Endothelial cell of umbilical vein (primary cell): ENCODE results near the gene NUPR1. TPM values are rescaled to one million over a fixed set of nuclear protein-coding genes. Genes with fewer than 3 reads are reported as not detected.

Experiments
- BruUV-seq: library from RNA; stranded (reverse); fragments of 400-500 nt; replicated peaks from 2 replicates; lab custom pipeline; 2021; lab: Mats Ljungman, UMichigan
- CTCF ChIA-PET: fragments of 300-600, 350-600 bp; sonication (Branson Sonifier 250); formaldehyde crosslinking; loops from one replicate; lab custom pipeline; 2021; ENCODE audit warnings: antibody characterized with exemption, inconsistent platforms; lab: Charles Lee
- POLR2A ChIA-PET: fragments of 300-600, 350-600 bp; sonication (Branson Sonifier 250); formaldehyde crosslinking; loops from one replicate; lab custom pipeline; 2021; ENCODE audit warnings: antibody characterized with exemption, inconsistent platforms; lab: Charles Lee
- DNase-seq: peaks from one replicate; pipeline ENCODE4 v3.0.0-alpha.2; 2011; ENCODE audit warnings: low read depth, low spot score
- FAIRE-seq: peaks from 2 replicates; lab custom pipeline; 2011; peaks lifted over from hg19 to GRCh38; lab: Jason Lieb, UNC
- H2AFZ ChIP-seq: 2 replicates; pipeline ENCODE4 v1.6.0; 2012; ENCODE audit warnings: low read depth, low read length, control low read depth, inconsistent platforms
- H3K27ac ChIP-seq: 2 replicates; pipeline ENCODE4 v1.5.1; 2011; ENCODE audit warnings: low read depth, mild to moderate bottlenecking, control low read depth, low read length, moderate library complexity; ENCODE audit not compliant: insufficient read depth
- H3K27me3 ChIP-seq, 2 experiments: 2 replicates each; pipeline versions ENCODE4 v1.6.0 to v1.6.1; 2011; ENCODE audit warnings: low read length in 2 of 2, mixed read lengths in 1 of 2; ENCODE audit not compliant: control insufficient read depth in 2 of 2, insufficient read depth in 2 of 2
- H3K36me3 ChIP-seq, 2 experiments: 2 replicates in 1 of 2; 3 replicates in 1 of 2; pipeline ENCODE4 v1.5.1; 2011; ENCODE audit warnings: low read length in 2 of 2, mild to moderate bottlenecking in 1 of 2, moderate library complexity in 1 of 2; ENCODE audit not compliant: control insufficient read depth in 2 of 2, insufficient read depth in 2 of 2; ENCODE audit errors: extremely low read depth in 1 of 2
- H3K4me1 ChIP-seq: 3 replicates; pipeline ENCODE4 v1.5.1; 2011; ENCODE audit warnings: mild to moderate bottlenecking, low read length; ENCODE audit not compliant: control insufficient read depth, insufficient read depth; ENCODE audit errors: extremely low read depth
- H3K4me2 ChIP-seq: 2 replicates; pipeline ENCODE4 v1.6.1; 2011; ENCODE audit warnings: low read length, control low read depth, mixed read lengths; ENCODE audit not compliant: insufficient read depth
- H3K4me3 ChIP-seq, 3 experiments: fragments of 200-600 bp in 1 of 3; sonication (generic), shearing (Covaris generic) in 1 of 3; replicated peaks in 1 of 3; 2 replicates each; pipeline ENCODE4 v1.5.1; 2011 to 2016; ENCODE audit warnings: control low read depth in 3 of 3, low read length in 3 of 3, mild to moderate bottlenecking in 2 of 3, inconsistent platforms in 1 of 3, low read depth in 1 of 3, moderate library complexity in 1 of 3; ENCODE audit not compliant: insufficient read depth in 1 of 3
- H3K79me2 ChIP-seq: 2 replicates; pipeline ENCODE4 v1.6.0; 2012; ENCODE audit warnings: low read length, inconsistent platforms; ENCODE audit not compliant: control insufficient read depth, insufficient read depth
- H3K9ac ChIP-seq: replicated peaks from 2 replicates; pipeline ENCODE3; 2011; ENCODE audit warnings: low read length, control low read depth; ENCODE audit not compliant: insufficient read depth; ENCODE audit errors: extremely low read depth
- H3K9me1 ChIP-seq: replicated peaks from 3 replicates; pipeline ENCODE4 v1.6.0; 2011; ENCODE audit warnings: mild to moderate bottlenecking, low read length; ENCODE audit not compliant: control insufficient read depth, insufficient read depth; ENCODE audit errors: extremely low read depth
- H3K9me3 ChIP-seq: replicated peaks from 2 replicates; pipeline ENCODE4 v1.5.1; 2012; ENCODE audit warnings: low read length, inconsistent platforms; ENCODE audit not compliant: control insufficient read depth, insufficient read depth
- H4K20me1 ChIP-seq: replicated peaks from 2 replicates; pipeline ENCODE3; 2011; ENCODE audit warnings: mild to moderate bottlenecking, low read length; ENCODE audit not compliant: control insufficient read depth, insufficient read depth; ENCODE audit errors: extremely low read depth
- FOS ChIP-seq: IDR thresholded peaks from 2 replicates; pipeline ENCODE4 v1.6.1; 2011; ENCODE audit warnings: mild to moderate bottlenecking, low read length, moderate library complexity, borderline replicate concordance; ENCODE audit not compliant: insufficient read depth
- GATA2 ChIP-seq: IDR thresholded peaks from 2 replicates; pipeline ENCODE4 v1.7.0; 2011; ENCODE audit warnings: low read depth, mild to moderate bottlenecking, moderate library complexity, mixed read lengths, low read length; ENCODE audit not compliant: insufficient read length, insufficient read depth
- MYC ChIP-seq: IDR thresholded peaks from one replicate; pipeline ENCODE4 v1.6.1; 2011; ENCODE audit warnings: mild to moderate bottlenecking, low read depth, low read length
- POLR2A ChIP-seq: IDR thresholded peaks from 2 replicates; pipeline ENCODE4 v1.6.1; 2012; ENCODE audit warnings: low read depth, mild to moderate bottlenecking, control low read depth, low read length
- dilution Hi-C: fragments of 300-500 bp; cut with MboI; formaldehyde crosslinking; loops from one replicate; pipeline ENCODE4 v1.15.0; 2019; ENCODE audit warnings: low sequenced_read_pairs; ENCODE audit not compliant: extremely low pct_ligation_motif_present
- intact Hi-C: fragments of 100-400 bp; cut with micrococcal nuclease; formaldehyde crosslinking; loops from one replicate; pipeline ENCODE4 v1.10.0; 2022
- polyA plus RNA-seq, 4 experiments: library from polyadenylated mRNA; depleted of rRNA in 3 of 4; stranded (reverse) in 3 of 4; unstranded in 1 of 4; fragments of >200 nt; gene quantifications; 2 replicates each; pipeline versions ENCODE4 v1.2.1 to v1.2.3, GENCODE V29; 2011 to 2012; ENCODE audit warnings: missing spikeins in 1 of 4
- total RNA-seq: library from RNA; stranded (reverse); gene quantifications from 2 replicates; pipeline ENCODE4 v1.2.3, GENCODE V29; 2021
- TF ChIP-seq, protein P1 (sequence below), 2 donors: IDR thresholded peaks; 1 replicate in 1 of 2; 2 replicates in 1 of 2; pipeline ENCODE4 v1.5.1; 2011; ENCODE audit warnings: low read length in 2 of 2, mild to moderate bottlenecking in 2 of 2, moderate library complexity in 2 of 2, control low read depth in 1 of 2, inconsistent platforms in 1 of 2, low read depth in 1 of 2; ENCODE audit not compliant: insufficient read depth in 1 of 2; ENCODE audit errors: extremely low read depth in 1 of 2
- TF ChIP-seq, protein P2 (sequence below): IDR thresholded peaks from 2 replicates; pipeline ENCODE4 v1.6.1; 2011; ENCODE audit not compliant: insufficient read depth, insufficient read length

The NUPR1 gene
- total and polyA plus RNA-seq, 2 donors (not counting 3 experiments of a cell fraction or from before 2014, with no cell fraction given), result 1.8 to 4.9 TPM

DNA sequence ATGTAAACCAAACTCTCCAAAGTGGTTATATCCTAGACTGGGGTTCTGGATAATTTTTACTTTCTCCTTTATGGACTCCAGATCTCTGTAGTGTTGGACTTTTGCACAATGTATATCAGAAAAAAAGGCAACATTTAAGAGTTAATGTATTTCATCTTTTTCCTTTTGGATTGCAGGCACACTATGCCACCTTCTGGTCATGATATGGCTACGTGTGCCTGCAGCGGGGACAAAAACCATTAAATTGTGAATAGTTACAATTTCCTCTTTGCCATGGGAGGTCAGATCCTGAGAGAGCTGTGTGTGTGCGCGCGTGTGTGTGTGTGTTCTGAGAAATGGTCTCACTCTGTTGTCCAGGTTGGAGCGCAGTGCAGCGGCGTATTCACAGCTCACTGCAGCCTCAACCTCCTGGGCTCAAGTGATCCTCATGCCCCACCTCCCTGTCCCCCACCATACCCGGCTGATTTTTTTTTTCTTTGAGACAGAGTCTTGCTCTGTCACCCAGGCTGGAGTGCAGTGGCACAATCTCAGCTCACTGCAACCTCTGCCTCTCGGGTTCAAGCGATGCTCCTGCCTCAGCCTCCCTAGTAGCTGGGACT lies 10.6 kb upstream of the NUPR1 start:
- Histone ChIP-seq H3K9ac (no peak overlapping the region), H3K9me1 (no peaks in the 10 kb centered on the region), H3K9me3 (no peaks in the 10 kb centered on the region), H2AFZ (peak overlapping the region; percentile 61), H3K4me1 (peaks cover 2% of the 10 kb centered on the region), H3K27me3 (no peaks in the 10 kb centered on the region), H3K27ac (no peak overlapping the region), H3K4me3 (no peak overlapping the region), H4K20me1 (no peaks in the 10 kb centered on the region), H3K79me2 (no peaks in the 10 kb centered on the region), H3K36me3 (no peaks in the 10 kb centered on the region), H3K4me2 (no peak overlapping the region)
- DNase-seq, result peak; percentile 47
- no peak for FAIRE-seq
- dilution Hi-C loops, result no loop called here
- intact Hi-C loops, result loop anchor here (2.0 kb wide), 1 partner anchor 273 kb away; no protein-coding TSS in a partner anchor
- TF ChIP-seq, protein P1, sequence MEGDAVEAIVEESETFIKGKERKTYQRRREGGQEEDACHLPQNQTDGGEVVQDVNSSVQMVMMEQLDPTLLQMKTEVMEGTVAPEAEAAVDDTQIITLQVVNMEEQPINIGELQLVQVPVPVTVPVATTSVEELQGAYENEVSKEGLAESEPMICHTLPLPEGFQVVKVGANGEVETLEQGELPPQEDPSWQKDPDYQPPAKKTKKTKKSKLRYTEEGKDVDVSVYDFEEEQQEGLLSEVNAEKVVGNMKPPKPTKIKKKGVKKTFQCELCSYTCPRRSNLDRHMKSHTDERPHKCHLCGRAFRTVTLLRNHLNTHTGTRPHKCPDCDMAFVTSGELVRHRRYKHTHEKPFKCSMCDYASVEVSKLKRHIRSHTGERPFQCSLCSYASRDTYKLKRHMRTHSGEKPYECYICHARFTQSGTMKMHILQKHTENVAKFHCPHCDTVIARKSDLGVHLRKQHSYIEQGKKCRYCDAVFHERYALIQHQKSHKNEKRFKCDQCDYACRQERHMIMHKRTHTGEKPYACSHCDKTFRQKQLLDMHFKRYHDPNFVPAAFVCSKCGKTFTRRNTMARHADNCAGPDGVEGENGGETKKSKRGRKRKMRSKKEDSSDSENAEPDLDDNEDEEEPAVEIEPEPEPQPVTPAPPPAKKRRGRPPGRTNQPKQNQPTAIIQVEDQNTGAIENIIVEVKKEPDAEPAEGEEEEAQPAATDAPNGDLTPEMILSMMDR (IDR thresholded peaks at IDR 0.05; ENCODE audit: extremely low read depth in 1 of 2, insufficient read depth in 1 of 2, low read depth in 1 of 2, low read length in 2 of 2), result peak; percentile 19 to 42
- TF ChIP-seq POLR2A (no peak), FOS (no peak)
- BruUV-seq, result no TSS peak
- POLR2A ChIA-PET, result no interaction called here
- CTCF ChIA-PET, result interaction anchor here (0.9 to 1.0 kb wide), 2 partner anchors 20 to 396 kb away, joined by 3 to 5 read pairs; no protein-coding TSS in a partner anchor

DNA sequence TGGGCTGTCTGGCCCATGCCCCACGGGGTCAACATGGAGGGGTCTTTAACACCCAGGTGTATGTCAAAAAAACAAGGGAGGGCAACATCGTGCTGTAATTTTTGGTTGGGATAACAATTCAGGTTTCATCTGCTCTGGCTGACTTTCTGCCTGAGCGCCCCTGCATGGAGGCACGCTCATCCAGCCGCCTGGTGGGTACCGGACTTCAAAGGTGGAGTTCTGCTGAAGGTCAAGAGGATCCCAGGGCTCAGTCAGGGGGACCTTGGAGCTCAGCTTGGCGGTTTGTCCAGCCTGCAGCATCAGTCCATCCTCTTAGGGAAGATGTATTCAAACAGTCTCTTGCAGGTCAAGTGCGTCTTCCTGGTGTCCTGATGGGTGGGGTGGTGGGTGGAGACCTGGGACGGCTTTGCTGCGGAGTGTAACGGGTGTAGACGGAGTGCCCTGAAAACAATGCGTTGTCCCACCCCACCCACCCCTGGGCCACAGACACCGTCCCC lies 9.6 kb upstream of the NUPR1 start:
- Histone ChIP-seq H3K27me3 (no peaks in the 10 kb centered on the region), H3K79me2 (no peaks in the 10 kb centered on the region), H3K36me3 (no peaks in the 10 kb centered on the region), H3K9me3 (no peaks in the 10 kb centered on the region), H3K4me1 (no peaks in the 10 kb centered on the region), H3K9me1 (no peaks in the 10 kb centered on the region), H2AFZ (no peak overlapping the region), H3K9ac (no peak overlapping the region), H4K20me1 (no peaks in the 10 kb centered on the region), H3K27ac (no peak overlapping the region), H3K4me3 (no peak overlapping the region), H3K4me2 (no peak overlapping the region)
- CTCF ChIA-PET, result interaction anchor here (0.7 kb wide), 1 partner anchor 397 kb away, joined by 3 read pairs; no protein-coding TSS in a partner anchor
- no peak for DNase-seq
- no peak for FAIRE-seq
- dilution Hi-C loops (no loop called here), intact Hi-C loops (loop anchor here (2.0 kb wide), 1 partner anchor 272 kb away; no protein-coding TSS in a partner anchor)
- TF ChIP-seq GATA2 (no peak), MYC (no peak), FOS (no peak)
- TF ChIP-seq, protein P2, sequence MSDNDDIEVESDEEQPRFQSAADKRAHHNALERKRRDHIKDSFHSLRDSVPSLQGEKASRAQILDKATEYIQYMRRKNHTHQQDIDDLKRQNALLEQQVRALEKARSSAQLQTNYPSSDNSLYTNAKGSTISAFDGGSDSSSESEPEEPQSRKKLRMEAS, result no peak
- POLR2A ChIA-PET, result no interaction called here
- no TSS peak for BruUV-seq
